HG02970 (cell line): ENCODE results near the gene NRXN2.
"Not testable (repeated sequence)": the region's sequence is repeated elsewhere in the genome, so short reads cannot be mapped to it uniquely, and the experiment has no call there.

Experiments used
- ATAC-seq: cut with Tn5 transposase; IDR thresholded peaks from one replicate; pipeline ENCODE4 v1.9.1; 2021; ENCODE audit warnings: mild to moderate bottlenecking, moderate library complexity, moderate number of reproducible peaks; ENCODE audit not compliant: unreplicated experiment, low FRiP score

Gene NRXN2

GRCh38 chr11:64686466-64687170 is 36.4 kb downstream of the NRXN2 start:
- no peak for ATAC-seq

DNA sequence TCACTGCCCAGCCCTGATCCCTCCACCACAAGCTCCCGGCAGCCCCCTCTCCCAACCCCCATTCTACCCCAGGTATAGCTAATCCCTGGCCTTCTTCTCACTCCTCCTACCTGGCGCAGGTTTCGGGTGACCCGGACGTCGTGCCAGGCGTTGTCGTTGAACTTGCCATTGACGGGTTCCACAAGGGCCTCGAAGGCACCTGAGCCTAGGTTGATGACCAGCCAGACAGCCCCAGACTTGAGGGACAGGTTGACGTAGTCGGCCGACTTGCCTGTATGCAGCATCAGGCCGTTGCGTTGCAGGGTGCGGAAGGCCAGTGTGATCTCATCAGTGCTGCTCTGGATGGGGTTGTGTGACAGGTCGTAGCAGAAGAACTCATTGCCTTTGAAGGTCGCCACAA is 37.5 kb downstream of the NRXN2 start:
- no peak for ATAC-seq

- ATAC-seq = no peak
Measured at GRCh38 chr11:64684357-64684756, 38.6 kb downstream of the NRXN2 start.

- ATAC-seq = no peak
Measured at GRCh38 chr11:64681171-64681570, 41.8 kb downstream of the NRXN2 start.

GRCh38 chr11:64679846-64680245 is 43.2 kb downstream of the NRXN2 start:
- no peak for ATAC-seq

GRCh38 chr11:64677441-64678023 is 45.5 kb downstream of the NRXN2 start:
- no peak for ATAC-seq

GRCh38 chr11:64676261-64676615 is 46.8 kb downstream of the NRXN2 start:
- ATAC-seq = no peak

DNA sequence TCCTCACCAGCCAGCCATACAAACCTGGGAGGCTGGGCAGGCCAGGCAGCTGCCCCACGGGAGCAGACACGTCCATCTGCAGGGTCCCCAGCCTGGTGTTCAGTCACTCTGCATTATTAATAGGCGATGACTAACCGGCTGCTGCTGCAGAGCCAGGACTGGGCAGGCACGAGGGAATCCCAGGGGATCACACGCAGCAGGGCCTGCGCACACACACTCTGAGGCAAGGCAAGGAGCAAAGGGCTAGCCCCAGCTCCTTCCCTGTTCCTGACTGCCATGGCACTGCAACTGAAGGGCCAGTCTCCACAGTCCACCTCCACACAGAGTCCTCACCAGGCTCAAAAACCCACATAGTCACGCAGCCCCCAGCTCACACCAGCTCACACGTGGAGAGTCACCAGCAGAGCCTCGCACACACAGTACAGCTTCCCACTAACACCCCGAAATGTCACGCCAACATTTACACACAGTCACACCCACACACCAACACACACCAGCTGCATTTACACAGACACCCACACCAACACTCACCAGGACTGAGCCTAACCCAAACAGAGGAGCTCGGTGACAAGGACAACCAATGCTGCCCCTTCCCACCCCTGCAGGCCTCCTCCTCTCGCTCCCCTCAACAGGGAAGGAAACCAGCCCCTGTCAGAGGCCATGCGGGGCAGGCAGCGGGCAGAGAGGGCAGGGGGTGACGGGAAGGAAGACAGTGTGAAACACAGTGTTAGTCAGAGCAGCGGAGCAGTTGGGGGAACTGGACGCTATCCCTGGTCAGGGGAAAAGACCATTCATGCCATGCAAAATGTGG is 47.3 kb downstream of the NRXN2 start:
- ATAC-seq = no peak

DNA sequence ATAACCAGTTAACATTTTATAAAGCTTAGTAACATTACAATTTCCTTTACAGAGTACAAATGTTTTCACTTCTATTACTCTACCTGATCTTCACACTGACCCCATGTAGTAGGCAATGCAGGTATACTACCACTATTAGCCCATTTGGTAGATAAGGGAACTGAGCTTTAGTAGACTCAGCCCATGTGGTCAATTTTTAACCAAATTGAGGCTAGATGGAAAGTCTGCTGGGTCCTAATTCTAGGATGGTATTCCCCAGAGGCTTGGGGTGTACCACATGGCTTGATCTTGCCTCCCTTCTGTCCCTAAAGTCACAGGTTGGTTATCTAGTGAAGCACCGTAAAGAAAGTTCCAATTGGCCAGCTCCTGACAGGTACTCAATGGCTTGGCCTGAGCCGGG is 48.2 kb downstream of the NRXN2 start:
- ATAC-seq = no peak

DNA sequence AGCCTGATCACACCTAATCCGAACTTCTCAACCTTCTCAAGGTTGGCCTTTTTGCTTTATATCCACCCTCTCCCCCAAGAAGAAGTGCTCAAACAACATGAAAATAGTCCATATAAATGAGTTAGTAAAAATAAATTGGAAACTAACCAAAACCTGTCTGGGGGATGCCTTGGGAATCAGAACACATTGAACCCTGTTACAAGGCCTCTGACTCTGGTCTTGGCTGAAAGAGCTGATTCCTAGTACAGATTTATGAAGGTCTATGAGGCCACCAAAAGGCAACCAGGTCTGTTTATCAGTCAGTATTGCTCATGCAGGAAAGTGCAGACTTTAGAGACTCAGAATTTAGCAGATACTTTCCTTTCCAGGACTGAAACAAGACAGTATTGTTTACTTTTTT is 49.7 kb downstream of the NRXN2 start:
- ATAC-seq = no peak

DNA sequence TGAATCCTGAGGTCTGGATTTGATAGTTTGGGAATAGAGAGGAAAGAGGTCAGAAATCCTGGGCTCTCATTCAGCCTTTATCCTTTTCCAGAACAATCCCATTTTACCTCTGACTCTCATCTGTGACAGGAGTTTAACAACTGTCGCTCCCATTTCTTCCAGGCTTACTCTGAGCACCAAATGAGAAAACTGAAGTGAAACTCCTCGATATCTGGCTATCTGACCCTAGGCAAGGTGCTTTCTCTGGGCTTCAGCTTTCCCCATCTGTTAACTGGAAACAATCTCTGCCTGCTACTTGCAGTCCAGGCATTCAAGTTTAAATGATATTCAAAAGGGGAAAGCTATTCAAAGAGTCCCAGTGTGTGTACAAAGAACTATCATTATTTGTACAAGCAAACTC is 50.1 kb downstream of the NRXN2 start:
- ATAC-seq = no peak

DNA sequence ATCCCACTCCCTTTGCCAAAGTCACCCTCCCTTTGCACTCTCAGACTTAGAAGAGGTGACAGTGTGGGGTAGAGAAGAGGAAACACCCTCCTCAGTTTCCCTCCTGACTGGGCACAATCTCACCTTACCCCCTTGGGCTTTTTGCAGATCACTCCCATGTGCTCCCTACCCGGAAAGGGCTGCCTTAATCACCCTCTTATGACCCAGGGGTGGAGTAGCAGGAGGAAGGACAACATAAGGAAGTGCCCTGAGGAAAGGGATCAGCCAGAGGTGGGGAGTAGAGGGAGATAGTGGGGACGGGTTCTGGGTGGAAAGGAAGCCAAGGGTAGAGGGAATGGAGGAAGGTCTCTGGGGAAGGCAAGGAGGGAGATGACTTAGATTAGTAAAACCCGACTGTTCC is 52.0 kb downstream of the NRXN2 start:
- ATAC-seq = no peak

DNA sequence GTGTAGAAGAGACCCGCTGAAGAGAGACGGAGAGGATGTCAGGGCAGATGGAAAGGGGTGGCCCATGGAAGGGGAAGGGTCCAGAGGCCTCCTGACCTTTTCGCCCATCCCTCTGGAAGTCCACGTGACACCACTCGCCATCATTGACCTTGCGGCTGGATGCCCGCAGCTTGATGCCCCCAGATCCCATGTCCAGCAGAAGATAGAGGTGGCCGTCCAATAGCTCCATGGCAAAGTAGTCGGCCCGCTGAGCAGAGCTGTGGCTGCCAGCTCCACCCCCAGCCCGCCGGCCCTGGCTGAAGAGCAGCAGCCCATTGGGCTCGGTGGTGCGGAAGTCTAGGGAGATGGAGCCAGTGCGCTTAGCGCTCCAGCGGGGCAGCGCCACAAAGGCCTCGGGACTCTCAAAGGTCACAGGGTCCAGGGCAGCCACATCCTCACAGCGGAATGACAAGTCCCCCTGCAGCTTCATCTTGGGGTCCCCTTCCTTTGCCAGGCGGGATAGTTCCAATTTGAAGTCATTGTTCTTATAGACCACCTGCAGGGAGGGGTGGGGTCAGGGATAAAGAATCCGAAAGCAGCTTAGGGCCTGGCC is 55.7 kb downstream of the NRXN2 start:
- ATAC-seq = no peak

DNA sequence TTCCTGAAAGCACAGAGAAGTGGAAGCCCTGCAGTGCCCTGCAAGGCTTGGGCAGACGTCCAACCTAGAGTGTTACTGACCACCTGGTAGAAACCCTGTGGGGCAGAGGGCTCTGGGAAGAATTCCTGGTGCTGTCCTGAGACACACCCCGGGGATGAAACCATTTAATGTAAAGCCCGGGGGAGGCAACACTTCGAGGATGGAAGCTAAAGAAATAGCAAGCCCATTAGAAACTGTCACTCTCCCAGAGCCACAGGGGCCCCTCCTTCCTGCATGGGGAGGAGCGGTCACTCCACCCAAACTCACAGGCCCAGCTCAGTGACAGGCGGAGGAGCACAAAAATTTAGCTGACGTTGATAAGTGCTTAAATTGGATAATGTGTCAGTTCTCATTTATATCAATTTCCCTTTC is 57.6 kb downstream of the NRXN2 start:
- no peak for ATAC-seq

- ATAC-seq = not testable (repeated sequence)
Measured at GRCh38 chr11:64664236-64664870, 58.6 kb downstream of the NRXN2 start.

- no peak for ATAC-seq
Measured at GRCh38 chr11:64663656-64664055, 59.3 kb downstream of the NRXN2 start.

GRCh38 chr11:64661614-64662013 is 61.4 kb downstream of the NRXN2 start:
- no peak for ATAC-seq

DNA sequence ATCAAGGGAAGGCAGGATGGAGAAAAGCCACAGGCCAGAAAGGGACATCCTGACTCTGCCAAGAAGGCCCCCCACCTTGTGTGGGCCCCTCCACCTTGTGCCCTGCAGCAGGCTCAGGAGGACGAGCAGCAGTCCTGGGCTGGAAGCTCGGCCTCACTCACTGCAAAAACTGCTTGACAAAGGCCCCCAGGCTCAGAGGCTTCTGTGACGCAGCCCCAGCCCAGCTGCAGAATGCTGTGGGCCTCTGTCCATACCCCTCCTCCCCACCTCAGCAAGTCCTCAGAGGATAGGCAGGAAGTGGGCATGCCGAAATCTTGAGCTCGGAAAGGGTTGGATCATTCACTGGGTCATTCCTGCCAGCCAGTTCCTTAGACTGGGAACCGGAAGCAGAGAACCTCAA is 61.9 kb downstream of the NRXN2 start:
- no peak for ATAC-seq

DNA sequence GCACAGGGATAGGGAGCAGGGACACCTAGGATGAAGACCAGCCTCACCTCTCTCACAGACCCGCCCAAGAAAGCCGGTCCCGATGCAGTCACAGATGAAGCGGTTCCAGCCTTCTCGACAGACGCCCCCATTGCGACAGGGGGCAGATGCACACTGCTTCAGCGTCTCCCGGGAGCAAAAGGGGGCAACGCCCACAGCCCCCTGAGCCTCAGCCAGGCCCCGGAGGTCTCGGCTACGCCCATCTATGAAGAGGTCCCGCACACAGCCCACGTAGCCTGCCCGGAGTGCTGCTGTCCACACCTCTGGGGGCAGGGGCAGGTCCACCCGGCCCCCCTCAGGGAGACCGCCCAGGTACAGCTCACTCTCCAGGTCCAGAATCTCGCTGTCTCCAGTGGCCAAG is 62.3 kb downstream of the NRXN2 start:
- no peak for ATAC-seq

- ATAC-seq = no peak
Measured at GRCh38 chr11:64660205-64660604, 62.8 kb downstream of the NRXN2 start.
